Activated CD4-positive, alpha-beta memory T cell treated with anti-CD3 and anti-CD28 coated beads, Interleukin-2, amount 10 ng/mL, durations not matched to agents 7 days and 5 days (primary cell): Measurements from ENCODE around the gene EPO. TPM values are rescaled to one million over a fixed set of nuclear protein-coding genes. Genes with fewer than 3 reads are reported as not detected.
"Not testable (repeated sequence)": the region's sequence is repeated elsewhere in the genome, so short reads cannot be mapped to it uniquely, and the experiment has no call there.

ENCODE experiments used
- CTCF ChIA-PET: fragments of 350-600 bp; sonication (Branson Sonifier 250); formaldehyde crosslinking; loops from one replicate; lab custom pipeline; 2021; ENCODE audit warnings: antibody characterized with exemption, inconsistent platforms; lab: Charles Lee
- POLR2A ChIA-PET: fragments of 350-600 bp; sonication (Branson Sonifier 250); formaldehyde crosslinking; loops from one replicate; lab custom pipeline; 2021; ENCODE audit warnings: antibody characterized with exemption; lab: Charles Lee
- DNase-seq: peaks from one replicate; pipeline ENCODE4 v3.0.0-alpha.2; 2020
- H3K27ac Mint-ChIP-seq: one replicate; pipeline ENCODE4 v1.8.0; 2021; ENCODE audit warnings: mild to moderate bottlenecking, mixed read lengths
- H3K27me3 Mint-ChIP-seq: one replicate; pipeline ENCODE4 v1.8.0; 2021; ENCODE audit warnings: mixed read lengths
- H3K36me3 Mint-ChIP-seq: one replicate; pipeline ENCODE4 v1.8.0; 2021; ENCODE audit warnings: low read depth, mixed read lengths
- H3K4me1 Mint-ChIP-seq: one replicate; pipeline ENCODE4 v1.8.0; 2021; ENCODE audit warnings: mixed read lengths
- H3K4me3 Mint-ChIP-seq: one replicate; pipeline ENCODE4 v1.8.0; 2021; ENCODE audit warnings: mild to moderate bottlenecking, mixed read lengths
- H3K9me3 Mint-ChIP-seq: one replicate; pipeline ENCODE4 v1.8.0; 2021; ENCODE audit warnings: mixed read lengths
- total RNA-seq, 2 experiments: library from RNA; stranded (reverse); gene quantifications; one replicate each; pipeline ENCODE4 v1.2.3, GENCODE V29; 2021

EPO gene
- total RNA-seq, 2 experiments from 2014 or later = not detected

DNA sequence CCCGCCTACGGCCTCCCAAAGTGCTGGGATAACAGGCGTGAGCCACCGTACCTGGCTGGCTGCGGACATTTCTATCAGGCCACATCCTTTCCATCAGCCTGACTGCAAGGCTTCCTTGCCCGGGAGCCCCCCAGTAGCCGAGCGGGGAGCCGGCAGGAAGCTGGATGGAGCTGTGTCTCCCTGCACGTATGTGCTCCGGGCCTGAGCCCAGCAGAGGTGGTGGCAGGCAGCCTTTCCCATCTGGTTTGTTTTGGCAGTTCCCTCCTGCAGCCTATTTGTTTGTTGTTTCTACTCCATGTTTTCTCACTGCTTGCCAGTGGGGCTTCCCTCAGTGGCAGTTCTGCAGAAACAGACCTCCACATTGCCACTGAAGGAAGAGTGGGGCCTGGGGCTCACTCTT lies 8.9 kb upstream of the EPO start:
- peaks cover 8% of the 10 kb centered on the region for H3K36me3 Mint-ChIP-seq
- DNase-seq = no peak
- ChIA-PET POLR2A (no interaction called here), CTCF (interaction anchor here (1.1 kb wide), 1 partner anchor 15 kb away, joined by 3 read pairs; no protein-coding TSS in a partner anchor)
- H3K27me3 Mint-ChIP-seq = peaks cover under 1% of the 10 kb centered on the region
- no peak overlapping the region for H3K4me3 Mint-ChIP-seq
- H3K9me3 Mint-ChIP-seq = no peaks in the 10 kb centered on the region
- H3K4me1 Mint-ChIP-seq = peaks cover 11% of the 10 kb centered on the region
- H3K27ac Mint-ChIP-seq = no peak overlapping the region

- no peaks in the 10 kb centered on the region for H3K9me3 Mint-ChIP-seq
- POLR2A ChIA-PET = interaction anchor here (1.4 to 1.7 kb wide), 2 partner anchors 9 to 11 kb away, joined by 3 to 4 read pairs; partner anchors contain the start of gene POP7
- H3K27ac Mint-ChIP-seq = no peak overlapping the region
- no peaks in the 10 kb centered on the region for H3K36me3 Mint-ChIP-seq
- no peak for DNase-seq
- H3K4me1 Mint-ChIP-seq = peaks cover 2% of the 10 kb centered on the region
- H3K4me3 Mint-ChIP-seq = no peak overlapping the region
- CTCF ChIA-PET = interaction anchor here (0.9 kb wide), 1 partner anchor 9 kb away, joined by 6 read pairs; the partner anchor contains the start of gene POP7
- peaks cover 15% of the 10 kb centered on the region for H3K27me3 Mint-ChIP-seq
These were observed 5.5 kb upstream of the EPO start for GRCh38 chr7:100714725-100715124.

- not testable (repeated sequence) for H3K4me3 Mint-ChIP-seq, H3K4me1 Mint-ChIP-seq, H3K27ac Mint-ChIP-seq, DNase-seq, H3K36me3 Mint-ChIP-seq, H3K9me3 Mint-ChIP-seq
- ChIA-PET POLR2A (interaction anchor here (1.3 kb wide), 1 partner anchor 11 kb away, joined by 6 read pairs; the partner anchor contains the start of gene POP7), CTCF (interaction anchor here (0.9 to 1.2 kb wide), 2 partner anchors 9 to 11 kb away, joined by 3 to 4 read pairs; partner anchors contain the start of gene POP7)
- H3K27me3 Mint-ChIP-seq = peaks cover 34% of the 10 kb centered on the region
These were observed 3.2 kb upstream of the EPO start for GRCh38 chr7:100717073-100717472.

DNA sequence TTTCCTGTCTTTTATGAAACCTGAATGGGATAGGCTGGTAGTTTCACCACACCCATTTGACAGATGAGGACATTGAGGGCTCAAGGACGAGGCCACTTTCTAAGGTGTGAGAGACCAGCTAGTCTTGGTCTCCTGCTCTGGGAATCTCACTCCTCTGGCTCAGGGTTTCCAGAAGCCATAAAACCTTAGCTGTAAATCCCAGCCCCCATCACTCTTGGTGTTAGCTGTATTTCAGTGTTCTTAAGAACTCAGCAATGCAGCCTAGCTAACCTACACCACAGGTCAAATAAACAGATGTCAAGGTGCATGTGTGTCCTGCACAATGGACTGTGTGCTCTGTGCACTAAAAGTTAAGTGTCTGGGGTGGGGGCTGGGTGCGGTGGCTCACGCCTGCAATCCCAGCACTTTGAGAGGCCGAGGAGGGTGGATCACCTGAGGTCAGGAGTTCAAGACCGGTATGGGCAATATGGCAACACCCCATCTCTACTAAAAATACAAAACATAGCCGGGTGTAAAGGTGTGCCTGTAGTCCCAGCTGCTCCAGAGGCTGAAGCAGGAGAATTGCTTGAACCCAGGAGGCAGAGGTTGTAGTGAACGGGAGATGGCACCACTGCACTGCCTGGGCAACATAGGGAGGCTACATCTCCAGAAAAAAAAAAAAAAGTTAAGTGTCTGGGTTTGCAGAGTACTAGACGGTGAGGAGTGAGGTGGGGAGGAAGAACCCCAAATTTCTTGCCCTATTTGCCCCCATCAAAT lies 567 bp upstream of the EPO start:
- POLR2A ChIA-PET = interaction anchor here (2.3 kb wide), 1 partner anchor 14 kb away, joined by 7 read pairs; the partner anchor contains the start of gene POP7
- Mint-ChIP-seq H3K36me3 (no peaks in the 10 kb centered on the region), H3K4me3 (no peak overlapping the region), H3K9me3 (no peaks in the 10 kb centered on the region), H3K4me1 (peaks cover 3% of the 10 kb centered on the region), H3K27me3 (peaks cover 49% of the 10 kb centered on the region), H3K27ac (no peak overlapping the region)
- DNase-seq = no peak
- CTCF ChIA-PET = interaction anchor here (0.6 to 8.6 kb wide), 4 partner anchors 14 to 30 kb away, joined by 3 to 49 read pairs (median 3); partner anchors contain the start of gene POP7

- CTCF ChIA-PET = interaction anchor here (0.8 to 8.6 kb wide), 3 partner anchors 15 to 232 kb away, joined by 3 to 49 read pairs (median 3); partner anchors contain the start of gene POP7
- Mint-ChIP-seq H3K9me3 (no peaks in the 10 kb centered on the region), H3K4me1 (peaks cover 5% of the 10 kb centered on the region), H3K4me3 (no peak overlapping the region), H3K27ac (no peak overlapping the region), H3K27me3 (peaks cover 49% of the 10 kb centered on the region), H3K36me3 (no peaks in the 10 kb centered on the region)
- DNase-seq = no peak
- POLR2A ChIA-PET = interaction anchor here (2.3 kb wide), 1 partner anchor 15 kb away, joined by 7 read pairs; the partner anchor contains the start of gene POP7
These were observed 620 bp downstream of the EPO start for GRCh38 chr7:100720671-100721504.

DNA sequence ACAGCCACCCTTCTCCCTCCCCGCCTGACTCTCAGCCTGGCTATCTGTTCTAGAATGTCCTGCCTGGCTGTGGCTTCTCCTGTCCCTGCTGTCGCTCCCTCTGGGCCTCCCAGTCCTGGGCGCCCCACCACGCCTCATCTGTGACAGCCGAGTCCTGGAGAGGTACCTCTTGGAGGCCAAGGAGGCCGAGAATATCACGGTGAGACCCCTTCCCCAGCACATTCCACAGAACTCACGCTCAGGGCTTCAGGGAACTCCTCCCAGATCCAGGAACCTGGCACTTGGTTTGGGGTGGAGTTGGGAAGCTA lies 1.2 kb downstream of the EPO start:
- Mint-ChIP-seq H3K36me3 (no peaks in the 10 kb centered on the region), H3K9me3 (no peaks in the 10 kb centered on the region), H3K27ac (no peak overlapping the region), H3K4me1 (peaks cover 5% of the 10 kb centered on the region), H3K27me3 (peaks cover 48% of the 10 kb centered on the region), H3K4me3 (no peak overlapping the region)
- CTCF ChIA-PET = interaction anchor here (0.8 to 8.6 kb wide), 2 partner anchors 16 to 232 kb away, joined by 3 to 49 read pairs; partner anchors contain the start of gene POP7
- POLR2A ChIA-PET = interaction anchor here (2.3 kb wide), 1 partner anchor 16 kb away, joined by 7 read pairs; the partner anchor contains the start of gene POP7
- DNase-seq = no peak

- H3K27me3 Mint-ChIP-seq = peaks cover 53% of the 10 kb centered on the region
- H3K9me3 Mint-ChIP-seq = no peaks in the 10 kb centered on the region
- no peaks in the 10 kb centered on the region for H3K36me3 Mint-ChIP-seq
- H3K4me1 Mint-ChIP-seq = peaks cover 5% of the 10 kb centered on the region
- POLR2A ChIA-PET = no interaction called here
- CTCF ChIA-PET = interaction anchor here (8.6 kb wide), 1 partner anchor 17 kb away, joined by 49 read pairs; the partner anchor contains the start of gene POP7
- no peak overlapping the region for H3K4me3 Mint-ChIP-seq
- no peak overlapping the region for H3K27ac Mint-ChIP-seq
- no peak for DNase-seq
These were observed 2.4 kb downstream of the EPO start for GRCh38 chr7:100722480-100723212.

- Mint-ChIP-seq H3K36me3 (no peaks in the 10 kb centered on the region), H3K9me3 (no peaks in the 10 kb centered on the region), H3K4me1 (peaks cover 4% of the 10 kb centered on the region), H3K27me3 (peaks cover 48% of the 10 kb centered on the region), H3K27ac (no peak overlapping the region), H3K4me3 (no peak overlapping the region)
- no peak for DNase-seq
- ChIA-PET CTCF (interaction anchor here (0.5 to 8.6 kb wide), 2 partner anchors 18 to 71 kb away, joined by 3 to 49 read pairs; partner anchors contain the start of gene POP7), POLR2A (interaction anchor here (1.0 kb wide), 1 partner anchor 18 kb away, joined by 7 read pairs; the partner anchor contains the start of gene POP7)
These were observed 3.5 kb downstream of the EPO start for GRCh38 chr7:100723732-100724275.

GRCh38 chr7:100724364-100724763 lies 4.1 kb downstream of the EPO start:
- H3K4me3 Mint-ChIP-seq, H3K36me3 Mint-ChIP-seq, H3K27ac Mint-ChIP-seq, H3K9me3 Mint-ChIP-seq, H3K4me1 Mint-ChIP-seq, DNase-seq: not testable (repeated sequence)
- peaks cover 43% of the 10 kb centered on the region for H3K27me3 Mint-ChIP-seq
- ChIA-PET CTCF (interaction anchor here (1.0 to 8.6 kb wide), 3 partner anchors 19 to 90 kb away, joined by 3 to 49 read pairs (median 6); partner anchors contain the start of gene POP7), POLR2A (interaction anchor here (1.4 kb wide), 1 partner anchor 49 kb away, joined by 4 read pairs; no protein-coding TSS in a partner anchor)

GRCh38 chr7:100726996-100727761 lies 6.9 kb downstream of the EPO start:
- Mint-ChIP-seq H3K27me3 (peaks cover 23% of the 10 kb centered on the region), H3K9me3 (no peaks in the 10 kb centered on the region), H3K27ac (no peak overlapping the region), H3K4me1 (peaks cover 4% of the 10 kb centered on the region), H3K4me3 (no peak overlapping the region), H3K36me3 (no peaks in the 10 kb centered on the region)
- ChIA-PET CTCF (interaction anchor here (0.9 to 8.6 kb wide), 3 partner anchors 22 to 125 kb away, joined by 3 to 49 read pairs (median 3); partner anchors contain the start of genes POP7 and SLC12A9), POLR2A (no interaction called here)
- DNase-seq = no peak

- Mint-ChIP-seq H3K9me3 (no peaks in the 10 kb centered on the region), H3K4me3 (no peak overlapping the region), H3K27ac (no peak overlapping the region), H3K4me1 (peaks cover 4% of the 10 kb centered on the region), H3K27me3 (peaks cover 15% of the 10 kb centered on the region), H3K36me3 (no peaks in the 10 kb centered on the region)
- ChIA-PET CTCF (interaction anchor here (2.3 to 8.6 kb wide), 2 partner anchors 23 kb away, joined by 8 to 49 read pairs; partner anchors contain the start of gene POP7), POLR2A (interaction anchor here (0.8 to 0.9 kb wide), 2 partner anchors 15 to 142 kb away, joined by 4 read pairs; partner anchors contain the start of gene FBXO24)
- DNase-seq = no peak
These were observed 7.9 kb downstream of the EPO start for GRCh38 chr7:100728196-100728595.
